HG03342 (cell line): ENCODE data around the gene PAN3.
"Not testable (repeated sequence)": the region's sequence is repeated elsewhere in the genome, so short reads cannot be mapped to it uniquely, and the experiment has no call there.

Experiments used
- ATAC-seq: cut with Tn5 transposase; IDR thresholded peaks from one replicate; pipeline ENCODE4 v1.9.1; 2021; ENCODE audit warnings: mild to moderate bottlenecking, moderate library complexity; ENCODE audit not compliant: unreplicated experiment

The PAN3 gene

DNA sequence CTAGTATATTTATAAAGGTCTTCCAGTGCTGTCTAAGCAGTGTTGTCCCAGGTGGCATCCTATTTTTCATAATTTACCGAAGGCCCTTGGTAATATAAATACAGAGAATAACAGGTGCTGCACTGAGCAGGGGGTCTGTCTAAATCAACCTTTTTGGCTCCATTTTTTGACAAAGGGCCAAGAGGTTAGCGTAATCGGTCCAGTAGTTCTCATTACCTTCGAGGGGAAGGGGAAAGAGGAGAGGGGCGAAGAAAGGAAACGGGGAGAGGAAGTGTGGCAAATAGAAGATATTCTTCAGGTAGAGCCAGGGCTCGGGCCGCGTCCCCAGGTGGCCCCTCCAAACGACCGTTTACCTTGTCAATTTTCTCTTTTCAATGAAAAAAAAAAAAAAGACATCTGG, 749 bp upstream of the PAN3 start:
- ATAC-seq, result peak; percentile 3

DNA sequence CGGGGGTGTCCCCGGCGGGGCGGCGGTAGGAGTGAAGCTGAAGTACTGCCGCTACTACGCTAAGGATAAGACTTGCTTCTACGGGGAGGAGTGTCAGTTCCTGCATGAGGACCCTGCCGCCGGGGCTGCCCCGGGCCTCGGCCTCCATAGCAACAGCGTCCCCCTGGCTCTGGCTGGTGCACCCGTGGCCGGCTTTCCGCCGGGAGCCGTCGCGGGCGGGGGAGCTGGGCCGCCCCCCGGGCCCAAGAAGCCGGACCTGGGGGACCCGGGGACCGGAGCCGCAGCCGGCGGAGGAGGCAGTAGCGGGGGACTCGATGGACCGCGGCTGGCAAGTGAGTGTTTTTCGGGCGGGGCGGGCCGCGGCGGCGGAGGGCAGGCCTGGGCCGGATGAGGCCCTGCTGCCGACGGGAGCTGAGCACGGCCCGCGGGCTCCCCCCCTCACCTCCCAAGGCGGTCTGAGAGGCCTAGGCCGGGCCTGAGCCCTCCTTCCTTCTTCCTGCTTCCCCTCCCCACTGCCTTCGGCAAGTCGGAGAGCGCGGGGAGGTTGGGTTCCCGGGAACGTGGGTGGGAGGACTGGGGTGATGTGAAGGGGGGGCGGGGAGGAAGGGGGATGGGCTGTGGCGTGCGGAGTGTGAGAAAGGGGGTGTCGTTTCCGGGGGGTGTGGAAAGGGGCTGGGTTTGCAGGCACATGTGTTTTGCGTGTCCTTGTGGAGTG, 568 bp downstream of the PAN3 start:
- peak; percentile 47 for ATAC-seq

DNA sequence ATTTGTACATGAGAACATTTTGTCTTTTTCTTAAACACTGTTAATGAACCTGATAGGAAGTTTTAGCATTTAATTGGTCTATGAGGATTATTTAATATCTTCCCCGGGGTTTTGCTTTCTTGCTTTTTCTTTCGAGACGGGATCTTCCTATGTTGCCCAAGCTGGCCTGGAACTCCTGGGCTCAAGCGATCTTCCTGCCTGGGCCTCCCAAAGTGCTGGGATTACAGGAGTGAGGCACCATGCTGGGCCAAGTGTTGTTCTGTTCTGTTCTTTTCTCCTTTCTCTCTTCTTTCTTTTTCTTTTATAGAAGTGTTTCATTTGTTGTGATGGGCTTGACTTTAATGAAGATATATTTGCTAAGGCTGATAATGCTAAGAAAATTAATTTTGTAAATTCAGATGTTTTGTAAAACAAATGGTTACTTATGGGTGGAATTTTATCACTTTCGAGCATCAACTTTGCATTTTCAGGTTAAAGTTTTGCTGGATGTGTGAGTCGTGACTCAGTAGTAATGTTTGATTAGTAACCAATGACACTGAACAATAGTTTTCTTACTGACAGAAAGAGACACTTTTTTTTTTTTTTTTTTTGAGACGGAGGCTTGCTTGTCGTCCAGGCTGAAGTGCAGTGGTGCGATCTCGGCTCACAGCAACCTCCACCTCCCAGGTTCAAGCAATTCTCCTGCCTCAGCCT, 2.2 kb downstream of the PAN3 start:
- no peak for ATAC-seq

DNA sequence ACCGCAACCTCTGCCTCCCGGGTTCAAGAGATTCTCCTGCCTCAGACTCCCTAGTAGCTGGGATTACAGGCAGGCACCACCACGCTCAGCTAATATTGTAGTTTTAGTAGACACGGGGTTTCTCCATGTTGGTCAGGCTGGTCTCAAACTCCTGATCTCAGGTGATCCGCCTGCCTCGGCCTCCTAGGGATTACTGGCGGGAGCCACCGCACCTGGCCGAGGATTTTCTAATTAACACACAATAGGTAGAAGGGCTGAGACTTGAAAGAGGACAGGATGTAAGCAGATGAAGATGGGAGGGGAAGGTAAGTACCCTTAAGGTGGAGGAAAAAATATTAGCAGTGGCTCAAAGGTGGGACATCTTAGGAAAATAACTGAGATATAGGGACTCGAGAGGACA, 3.2 kb downstream of the PAN3 start:
- not testable (repeated sequence) for ATAC-seq

DNA sequence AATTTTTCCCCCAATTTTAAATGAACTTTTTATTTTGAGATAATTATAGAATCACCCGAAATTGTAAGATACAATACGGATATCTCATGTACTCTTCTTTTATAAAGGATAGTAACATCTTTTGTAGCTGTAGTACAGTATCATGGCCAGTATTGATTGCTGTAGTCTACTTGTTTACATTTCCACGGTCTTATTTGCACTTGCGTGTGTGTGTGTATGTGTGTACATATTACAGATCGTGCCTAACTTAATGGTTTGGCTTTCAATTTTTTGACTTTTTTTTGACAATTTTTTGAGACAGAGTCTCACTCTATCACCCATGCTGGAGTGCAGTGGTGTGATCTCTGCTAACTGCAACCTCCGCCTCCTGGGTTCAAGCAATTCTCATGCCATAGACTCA, 6.7 kb downstream of the PAN3 start:
- no peak for ATAC-seq

DNA sequence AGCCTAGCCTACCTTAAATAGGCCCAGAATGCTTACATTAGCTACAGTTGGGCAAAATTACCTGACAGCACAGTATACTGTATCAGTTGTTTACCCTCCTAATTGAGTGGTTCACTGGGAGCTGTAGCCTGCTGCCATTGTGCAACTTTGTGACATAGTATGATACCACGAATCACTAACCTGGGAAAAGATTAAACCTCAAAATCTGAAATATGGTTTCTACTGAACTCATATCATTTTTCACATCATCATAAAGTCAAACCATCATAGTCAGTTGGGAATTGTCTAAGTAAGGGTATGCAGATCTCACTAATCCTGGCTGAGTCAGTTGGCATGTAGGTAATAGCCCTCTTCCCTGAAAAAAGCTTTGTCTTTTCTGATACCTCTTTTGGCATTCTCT, 9.2 kb downstream of the PAN3 start:
- no peak for ATAC-seq

DNA sequence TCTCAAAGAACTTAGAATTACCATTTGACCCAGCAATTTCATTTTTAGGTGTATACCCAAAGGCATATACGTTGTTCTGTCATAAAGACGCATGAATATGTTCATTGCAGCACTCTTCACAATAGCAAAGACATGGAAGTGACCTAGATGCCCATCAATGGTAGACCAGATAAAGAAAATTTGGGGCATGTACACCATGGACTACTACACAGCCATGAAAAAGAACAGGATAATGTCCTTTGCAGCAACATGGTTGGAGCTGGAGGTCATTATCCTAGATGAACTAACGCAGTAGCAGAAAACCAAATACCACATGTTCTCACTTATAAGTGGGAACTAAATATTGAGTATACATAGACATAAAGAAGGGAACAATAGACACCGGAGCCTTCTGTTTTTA, 20.7 kb downstream of the PAN3 start:
- no peak for ATAC-seq

DNA sequence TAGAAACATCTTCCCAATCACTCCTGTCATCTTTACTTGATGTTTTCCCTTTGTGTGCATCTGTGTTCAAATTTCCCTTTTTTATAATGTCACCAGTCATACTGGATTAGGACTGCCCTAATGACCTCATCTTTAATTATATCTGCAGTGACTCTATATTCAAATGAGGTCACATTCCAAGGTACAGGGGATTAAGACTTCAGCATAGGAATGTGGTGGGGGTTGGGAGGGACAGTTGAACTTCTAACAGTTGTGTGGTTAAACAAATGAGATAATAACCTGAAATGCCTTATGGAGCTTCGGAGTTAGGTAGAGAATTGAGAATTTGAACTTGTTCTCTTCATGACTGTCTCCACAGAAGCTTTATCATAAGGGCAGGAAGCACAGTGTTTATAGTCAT, 23.0 kb downstream of the PAN3 start:
- ATAC-seq, result no peak

DNA sequence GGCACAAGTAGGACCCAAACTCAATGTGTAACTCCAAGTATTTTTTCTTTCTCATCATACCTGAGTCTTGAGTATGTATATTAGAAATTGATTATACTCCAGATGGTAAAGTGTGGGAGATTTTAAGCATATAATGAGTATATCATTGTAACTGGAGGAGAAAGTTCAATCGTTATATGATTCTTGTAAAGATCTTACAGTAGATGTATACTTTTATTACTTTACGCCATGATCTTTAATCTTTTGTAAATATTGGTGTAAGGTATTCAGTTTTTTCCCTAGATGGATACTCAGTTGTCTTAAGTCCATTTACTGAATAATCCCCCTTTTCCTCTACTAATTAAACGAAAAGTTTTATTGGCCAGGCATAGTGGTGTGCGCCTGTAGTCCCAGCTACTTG, 25.2 kb downstream of the PAN3 start:
- no peak for ATAC-seq

DNA sequence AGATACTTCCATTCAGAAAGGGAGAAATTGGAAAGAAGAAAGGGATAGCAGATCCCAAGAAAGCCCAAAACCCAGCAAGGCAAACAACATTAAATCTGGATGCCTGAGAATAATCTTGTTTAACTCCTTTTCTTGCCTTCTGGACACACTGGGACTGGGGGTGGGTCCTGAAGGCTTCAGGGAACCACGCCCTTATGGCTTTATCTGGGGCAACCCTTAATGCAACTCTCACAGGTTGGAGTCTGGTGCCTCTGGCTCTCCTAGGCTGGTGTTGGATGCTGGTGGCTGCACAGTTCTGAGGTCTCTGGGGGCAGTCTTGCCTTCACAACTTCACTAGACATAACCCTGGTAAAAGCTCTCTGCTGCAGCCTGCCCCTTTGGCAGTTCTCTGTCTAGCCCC, 27.9 kb downstream of the PAN3 start:
- no peak for ATAC-seq

DNA sequence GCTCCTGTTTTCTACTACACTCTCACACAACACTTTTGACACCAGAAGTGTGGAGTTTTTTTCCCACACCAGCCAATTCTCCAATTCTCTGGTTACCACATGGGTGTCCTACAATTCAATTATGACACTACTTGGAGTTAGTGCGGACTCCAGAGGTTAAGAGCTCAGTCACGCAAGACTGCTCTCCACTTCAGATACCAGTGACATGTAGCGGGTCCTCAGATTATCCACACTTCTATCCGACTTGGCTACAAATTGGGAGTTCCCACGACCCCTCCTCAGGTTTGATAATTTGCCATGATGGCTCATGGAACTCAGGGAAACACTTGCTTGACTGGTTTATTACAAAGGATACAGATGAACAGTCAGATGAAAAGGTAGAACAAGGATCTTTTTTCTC, 32.9 kb downstream of the PAN3 start:
- no peak for ATAC-seq

DNA sequence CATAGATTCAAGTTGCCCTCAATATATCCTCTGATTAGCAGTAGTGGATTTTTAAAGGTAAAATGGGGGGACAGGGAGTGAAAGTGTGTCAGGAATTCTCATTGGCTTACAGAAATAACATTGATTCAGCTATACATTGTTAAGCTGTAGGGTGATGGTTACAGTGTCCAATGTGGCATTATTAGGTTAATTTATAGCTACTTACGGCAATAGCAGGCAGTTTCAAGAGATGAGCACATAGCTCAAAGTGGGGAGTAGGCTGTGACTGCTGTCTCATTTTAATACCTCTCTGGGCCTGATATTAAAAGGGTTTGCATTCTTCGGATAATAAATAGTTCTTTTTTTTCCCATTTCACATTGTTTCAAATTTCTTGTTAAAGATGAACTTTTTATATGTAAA, 34.6 kb downstream of the PAN3 start:
- ATAC-seq, result no peak

DNA sequence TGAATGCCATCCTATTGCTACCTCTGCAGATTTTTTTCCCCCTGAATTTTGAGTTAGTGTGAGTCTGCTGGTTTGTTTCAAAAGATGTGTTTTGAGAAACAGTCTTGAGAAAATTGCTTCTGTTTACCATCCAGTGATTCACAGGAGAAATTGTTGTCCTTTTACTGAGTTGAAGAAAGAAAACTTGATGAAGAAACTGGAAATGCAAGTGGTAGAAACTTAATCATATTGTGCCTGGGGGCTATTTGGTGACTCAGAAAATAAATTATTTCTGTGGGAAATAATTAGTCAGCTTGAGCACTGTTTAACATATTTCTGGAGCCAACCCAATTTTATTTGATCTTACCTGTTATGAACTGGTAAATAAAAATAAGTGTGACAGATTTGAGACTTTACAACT, 35.4 kb downstream of the PAN3 start:
- no peak for ATAC-seq

DNA sequence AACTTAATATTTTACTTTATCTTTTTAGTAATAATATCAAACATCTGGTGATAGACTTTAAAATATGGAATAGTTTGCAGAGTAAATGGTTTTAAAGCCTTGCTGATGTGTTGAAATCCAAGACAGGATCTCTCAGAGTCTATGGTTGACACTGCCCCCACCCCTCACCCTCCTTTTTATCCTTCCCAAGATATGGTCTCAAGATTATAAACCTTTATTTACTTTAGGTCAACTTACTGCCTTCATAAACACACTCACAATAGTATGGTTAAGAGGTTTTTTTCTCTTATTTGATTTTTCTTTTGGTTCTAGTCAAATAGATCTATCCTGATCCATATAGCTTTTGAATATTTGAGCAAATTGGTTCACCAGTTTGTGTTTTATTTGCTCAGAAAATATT, 39.0 kb downstream of the PAN3 start:
- ATAC-seq, result no peak

DNA sequence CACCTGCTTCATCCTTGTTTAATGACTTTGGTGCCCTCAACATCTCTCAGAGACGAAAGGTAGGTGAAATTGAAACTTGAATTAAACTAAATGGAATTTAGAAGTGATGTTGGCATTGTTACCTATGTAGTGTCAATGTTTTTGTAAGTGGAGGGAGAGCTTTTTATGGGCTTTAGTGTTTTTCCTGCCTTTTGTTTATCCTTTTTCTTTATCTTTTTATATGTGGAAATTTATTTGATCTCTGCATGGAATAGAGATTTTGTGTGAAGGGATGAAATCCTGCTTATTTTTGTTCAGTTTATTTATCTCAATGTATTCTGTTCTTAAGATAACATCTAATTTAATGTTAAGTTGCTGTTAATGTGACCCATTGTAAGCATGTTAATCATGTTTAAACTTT, 39.5 kb downstream of the PAN3 start:
- no peak for ATAC-seq

DNA sequence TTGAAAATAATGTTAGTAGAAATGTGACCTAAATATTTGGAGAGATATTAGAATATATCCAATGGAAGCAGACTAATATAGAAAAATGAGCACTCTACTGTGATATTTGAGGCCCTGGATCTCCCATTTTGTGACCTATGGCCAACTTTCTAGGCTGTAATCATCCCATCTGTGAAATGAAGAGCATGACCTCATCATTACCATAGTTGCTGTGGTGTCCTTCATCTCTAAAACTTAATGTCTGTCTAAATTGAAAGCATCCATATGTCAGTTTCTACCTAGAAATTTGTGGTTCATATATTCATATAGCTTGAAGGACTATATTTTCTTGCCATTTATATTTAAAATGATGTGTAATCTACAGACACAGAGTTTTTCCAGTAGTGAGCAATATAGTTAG, 41.6 kb downstream of the PAN3 start:
- ATAC-seq, result no peak

DNA sequence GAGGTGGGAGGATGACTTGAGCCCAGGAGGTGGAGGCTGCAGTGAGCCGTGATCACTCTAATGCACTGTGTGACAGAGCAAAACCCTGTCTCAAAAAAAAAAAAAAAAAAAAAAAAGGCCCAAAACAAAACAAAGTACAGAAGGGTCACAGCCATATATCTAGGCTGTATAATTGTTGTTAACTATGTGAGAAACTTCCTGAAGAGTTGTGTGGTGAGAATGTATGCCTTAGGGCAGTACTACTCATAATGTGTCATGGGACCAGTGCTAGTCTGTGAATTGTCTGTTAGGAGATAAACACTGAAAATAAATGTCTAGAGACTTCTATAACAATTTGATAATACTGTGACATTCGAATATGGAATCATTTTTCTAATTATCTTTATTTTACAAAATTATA, 43.1 kb downstream of the PAN3 start:
- ATAC-seq, result no peak

DNA sequence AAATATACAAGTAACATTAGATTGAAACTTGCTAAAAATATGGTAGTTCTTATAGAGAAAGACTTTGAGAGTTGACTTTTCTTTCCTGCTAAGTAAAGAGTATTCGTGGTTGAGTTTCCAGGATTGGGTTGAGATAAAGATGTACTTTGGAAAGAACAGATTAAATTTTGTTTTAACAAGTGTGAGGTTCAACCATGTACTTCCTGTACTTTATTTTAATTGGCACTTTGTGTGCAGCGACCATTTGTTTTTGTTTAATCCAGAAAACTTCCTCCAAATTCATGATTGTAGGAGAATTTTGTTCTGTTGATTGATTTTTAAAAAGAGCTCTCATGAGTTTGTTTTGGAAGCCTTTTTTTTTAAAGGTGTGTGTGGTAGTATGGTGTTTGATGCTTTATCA, 46.9 kb downstream of the PAN3 start:
- no peak for ATAC-seq

DNA sequence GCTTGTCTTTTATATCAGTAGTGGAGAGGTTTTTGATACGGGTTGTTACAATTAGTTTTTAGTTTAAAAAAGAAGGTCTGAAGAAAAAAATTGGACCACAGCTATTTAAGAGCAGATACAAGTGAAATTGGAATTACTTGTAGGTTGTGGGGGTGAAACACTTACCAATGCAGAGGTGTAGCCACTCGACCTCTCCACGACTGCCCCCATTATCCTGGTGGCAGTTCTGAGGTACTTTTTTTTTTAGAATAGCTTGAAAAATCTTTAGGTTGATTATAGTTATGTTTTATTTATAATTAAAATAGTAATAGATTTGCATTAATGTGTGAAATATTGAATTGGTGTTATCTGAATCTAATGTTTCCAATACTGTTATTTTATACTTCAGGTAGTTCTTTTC, 60.7 kb downstream of the PAN3 start:
- no peak for ATAC-seq

DNA sequence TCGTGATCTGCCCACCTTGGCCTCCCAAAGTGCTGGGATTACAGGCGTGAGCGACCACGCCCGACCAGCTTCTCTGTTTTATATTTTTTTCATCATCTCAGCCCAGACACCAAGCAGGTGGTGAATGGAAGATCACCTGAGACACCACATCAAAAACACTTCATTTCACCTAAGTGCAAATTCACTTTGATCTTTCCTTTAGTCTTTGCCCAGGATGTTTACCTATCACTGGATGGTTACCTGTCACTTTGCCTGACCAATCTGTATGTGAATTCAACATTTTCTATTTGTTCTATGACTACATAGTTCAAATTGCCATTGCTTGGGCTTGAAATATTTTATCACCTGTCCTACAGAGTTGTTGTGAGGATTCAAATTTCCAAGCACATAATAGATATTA, 65.7 kb downstream of the PAN3 start:
- no peak for ATAC-seq

DNA sequence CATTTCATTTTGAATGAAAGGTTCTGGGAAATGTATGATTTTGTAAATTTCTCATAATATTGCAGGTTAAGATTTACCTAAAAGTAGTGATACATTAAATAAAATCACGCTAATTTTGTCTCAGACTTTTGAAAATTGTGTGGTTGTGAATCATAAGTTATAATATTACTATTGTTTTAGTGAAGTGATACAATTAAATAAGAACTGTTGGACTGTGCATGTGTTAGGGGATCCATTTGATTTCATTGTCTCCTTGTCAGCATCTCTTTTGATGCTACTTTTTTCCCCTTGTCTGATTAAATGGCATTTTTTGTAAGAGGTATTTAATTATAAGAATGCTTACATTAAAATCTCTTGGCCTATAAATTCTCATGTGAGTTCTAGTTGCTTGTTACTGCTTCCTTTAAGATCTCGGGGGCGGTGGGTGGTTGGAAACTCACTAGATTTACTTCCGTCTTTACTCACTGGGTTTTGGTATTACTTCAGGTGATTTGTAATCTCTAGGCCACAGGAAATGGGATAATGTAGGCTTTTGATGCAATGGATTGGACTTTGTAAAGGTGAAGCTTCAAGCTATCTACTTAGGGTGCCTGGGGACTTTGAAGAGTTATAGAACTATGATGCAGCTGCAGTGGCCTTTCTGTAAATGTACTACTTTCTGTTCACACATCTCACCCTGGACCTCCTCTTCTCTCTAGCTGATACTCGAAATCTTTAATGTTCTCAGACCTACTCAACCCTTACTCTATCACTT, 66.5 kb downstream of the PAN3 start:
- no peak for ATAC-seq

DNA sequence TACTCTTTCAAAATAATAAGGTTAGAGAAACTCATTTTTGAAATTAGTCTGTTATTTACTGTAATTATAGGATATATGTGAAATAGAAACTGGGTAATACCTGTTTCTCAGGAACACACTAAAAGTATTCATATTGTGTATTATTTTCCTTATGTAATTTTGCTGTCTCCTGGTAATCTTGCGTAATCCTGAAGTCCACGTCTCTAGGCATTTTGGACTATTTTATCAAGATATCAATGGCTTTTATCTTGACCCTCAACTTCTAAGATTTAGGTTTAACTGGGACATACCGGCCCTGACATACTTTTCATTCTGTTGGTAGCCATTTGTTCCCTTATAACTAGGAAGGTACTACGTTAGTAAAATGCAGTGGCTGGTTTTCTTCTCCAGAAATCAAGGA, 80.3 kb downstream of the PAN3 start:
- no peak for ATAC-seq
